ENCODE results near the gene TMEM222.

TMEM222 gene

GRCh38 chr1:27290581-27290980, 31.4 kb upstream of the TMEM222 start:
- Histone ChIP-seq H3F3A (ENCODE audit: control insufficient read depth, insufficient read depth) (no peaks in the 10 kb centered on the region), H3K79me2 (ENCODE audit: control insufficient read depth, low read length) (no peaks in the 10 kb centered on the region)

GRCh38 chr1:27292106-27292505, 29.9 kb upstream of the TMEM222 start:
- Histone ChIP-seq H4K20me1 (ENCODE audit: control insufficient read depth, insufficient read depth, low read depth, low read length) (no peaks in the 10 kb centered on the region), H3F3A (ENCODE audit: control insufficient read depth, insufficient read depth) (no peaks in the 10 kb centered on the region), H3K4me2 (ENCODE audit: low read length) (no peak overlapping the region), H3K4me3 (ENCODE audit: low read length) (no peak overlapping the region), H3K27ac (ENCODE audit: low read depth, low read length) (no peak overlapping the region), H3K4me1 (ENCODE audit: control insufficient read depth, low read length) (no peaks in the 10 kb centered on the region), H3K27me3 (ENCODE audit: control insufficient read depth, low read length) (no peaks in the 10 kb centered on the region), H3K9me2 (replicated peaks; ENCODE audit: control insufficient read depth, low read length) (no peaks in the 10 kb centered on the region), H3K79me2 (ENCODE audit: control insufficient read depth, low read length) (no peaks in the 10 kb centered on the region), H3K36me3 (ENCODE audit: control insufficient read depth, low read length) (peaks cover 7% of the 10 kb centered on the region), H3K9me3 (ENCODE audit: control insufficient read depth, insufficient read depth, low read length) (no peaks in the 10 kb centered on the region)
- TF ChIP-seq EZH2phosphoT487 (IDR thresholded peaks at IDR 0.05; ENCODE audit: borderline replicate concordance, low read length) (no peak), CTCF (IDR thresholded peaks at IDR 0.05; ENCODE audit: low read depth, low read length, poor library complexity, severe bottlenecking) (no peak)

More at GRCh38 chr1:27290581-27290980, 31.4 kb upstream of the TMEM222 start:
- H3K4me1 ChIP-seq (ENCODE audit: control insufficient read depth, low read length) = no peaks in the 10 kb centered on the region
- no peaks in the 10 kb centered on the region for H3K27me3 ChIP-seq (ENCODE audit: control insufficient read depth, low read length)
- H3K9me3 ChIP-seq (ENCODE audit: control insufficient read depth, insufficient read depth, low read length) = no peaks in the 10 kb centered on the region
- no peak overlapping the region for H3K27ac ChIP-seq (ENCODE audit: low read depth, low read length)
- no peak overlapping the region for H3K4me3 ChIP-seq (ENCODE audit: low read length)
- no peaks in the 10 kb centered on the region for H3K9me2 ChIP-seq (replicated peaks; ENCODE audit: control insufficient read depth, low read length)
- H4K20me1 ChIP-seq (ENCODE audit: control insufficient read depth, insufficient read depth, low read depth, low read length) = no peaks in the 10 kb centered on the region
- H3K4me2 ChIP-seq (ENCODE audit: low read length) = no peak overlapping the region
- no peak for TF ChIP-seq EZH2phosphoT487 (IDR thresholded peaks at IDR 0.05; ENCODE audit: borderline replicate concordance, low read length)
- TF ChIP-seq CTCF (IDR thresholded peaks at IDR 0.05; ENCODE audit: low read depth, low read length, poor library complexity, severe bottlenecking) = no peak
- H3K36me3 ChIP-seq (ENCODE audit: control insufficient read depth, low read length) = peaks cover 3% of the 10 kb centered on the region; the same call in 1 of the 2 replicates

- Histone ChIP-seq H3K79me2 (ENCODE audit: control insufficient read depth, low read length) (no peaks in the 10 kb centered on the region), H3K27ac (ENCODE audit: low read depth, low read length) (no peak overlapping the region), H3K27me3 (ENCODE audit: control insufficient read depth, low read length) (no peaks in the 10 kb centered on the region), H4K20me1 (ENCODE audit: control insufficient read depth, insufficient read depth, low read depth, low read length) (no peaks in the 10 kb centered on the region), H3F3A (ENCODE audit: control insufficient read depth, insufficient read depth) (no peaks in the 10 kb centered on the region), H3K4me2 (ENCODE audit: low read length) (no peak overlapping the region), H3K4me3 (ENCODE audit: low read length) (no peak overlapping the region), H3K9me3 (ENCODE audit: control insufficient read depth, insufficient read depth, low read length) (no peaks in the 10 kb centered on the region), H3K4me1 (ENCODE audit: control insufficient read depth, low read length) (no peaks in the 10 kb centered on the region), H3K9me2 (replicated peaks; ENCODE audit: control insufficient read depth, low read length) (no peaks in the 10 kb centered on the region), H3K36me3 (ENCODE audit: control insufficient read depth, low read length) (peaks cover 10% of the 10 kb centered on the region)
- TF ChIP-seq CTCF (IDR thresholded peaks at IDR 0.05; ENCODE audit: low read depth, low read length, poor library complexity, severe bottlenecking) = no peak
- TF ChIP-seq EZH2phosphoT487 (IDR thresholded peaks at IDR 0.05; ENCODE audit: borderline replicate concordance, low read length) = no peak
Observed at GRCh38 chr1:27293915-27294314, 28.0 kb upstream of the TMEM222 start.

Data from DOHH2 (cell line).